ENCODE data around the gene MRPL47.

Gene MRPL47

GRCh38 chr3:179624451-179624850 lies 20.0 kb upstream of the MRPL47 start:
- Histone ChIP-seq H3K27me3 (ENCODE audit: control insufficient read depth in 1 of 2, insufficient read depth in 2 of 2, low read length in 2 of 2) (no peaks in the 10 kb centered on the region), H3K9me3 (ENCODE audit: control insufficient read depth in 1 of 2, low read length in 2 of 2) (no peaks in the 10 kb centered on the region), H3K27ac (ENCODE audit: low read depth, low read length) (no peak overlapping the region), H3K4me1 (ENCODE audit: control insufficient read depth in 1 of 2, insufficient read depth in 2 of 2, low read length in 2 of 2) (no peaks in the 10 kb centered on the region), H3K36me3 (ENCODE audit: control insufficient read depth in 1 of 2, insufficient read depth in 2 of 2, low read length in 2 of 2) (peaks cover 26 to 46% of the 10 kb centered on the region in 2 donors), H3K4me3 (ENCODE audit: low read depth in 1 of 2, low read length in 2 of 2) (no peak overlapping the region), H3K9ac (ENCODE audit: low read depth in 1 of 2, low read length in 2 of 2) (no peak overlapping the region)

GRCh38 chr3:179622023-179622422 lies 17.6 kb upstream of the MRPL47 start:
- Histone ChIP-seq H3K27me3 (ENCODE audit: control insufficient read depth in 1 of 2, insufficient read depth in 2 of 2, low read length in 2 of 2) (no peaks in the 10 kb centered on the region), H3K27ac (ENCODE audit: low read depth, low read length) (no peak overlapping the region), H3K9me3 (ENCODE audit: control insufficient read depth in 1 of 2, low read length in 2 of 2) (no peaks in the 10 kb centered on the region), H3K4me1 (ENCODE audit: control insufficient read depth in 1 of 2, insufficient read depth in 2 of 2, low read length in 2 of 2) (no peaks in the 10 kb centered on the region), H3K36me3 (ENCODE audit: control insufficient read depth in 1 of 2, insufficient read depth in 2 of 2, low read length in 2 of 2) (peaks cover 42 to 61% of the 10 kb centered on the region in 2 donors), H3K9ac (ENCODE audit: low read depth in 1 of 2, low read length in 2 of 2) (no peak overlapping the region), H3K4me3 (ENCODE audit: low read depth in 1 of 2, low read length in 2 of 2) (no peak overlapping the region)

GRCh38 chr3:179615458-179616173 lies 11.2 kb upstream of the MRPL47 start:
- no peaks in the 10 kb centered on the region for H3K9me3 ChIP-seq (ENCODE audit: control insufficient read depth in 1 of 2, low read length in 2 of 2)
- H3K27ac ChIP-seq (ENCODE audit: low read depth, low read length) = no peak overlapping the region
- H3K36me3 ChIP-seq (ENCODE audit: control insufficient read depth in 1 of 2, insufficient read depth in 2 of 2, low read length in 2 of 2) = peaks cover 22 to 32% of the 10 kb centered on the region in 2 donors
- H3K4me3 ChIP-seq (ENCODE audit: low read depth in 1 of 2, low read length in 2 of 2) = no peak overlapping the region
- H3K9ac ChIP-seq (ENCODE audit: low read depth in 1 of 2, low read length in 2 of 2) = no peak overlapping the region
- H3K4me1 ChIP-seq (ENCODE audit: control insufficient read depth in 1 of 2, insufficient read depth in 2 of 2, low read length in 2 of 2) = no peaks in the 10 kb centered on the region
- H3K27me3 ChIP-seq (ENCODE audit: control insufficient read depth in 1 of 2, insufficient read depth in 2 of 2, low read length in 2 of 2) = no peaks in the 10 kb centered on the region

GRCh38 chr3:179613807-179614206 lies 9.4 kb upstream of the MRPL47 start:
- no peak overlapping the region for H3K27ac ChIP-seq (ENCODE audit: low read depth, low read length)
- H3K27me3 ChIP-seq (ENCODE audit: control insufficient read depth in 1 of 2, insufficient read depth in 2 of 2, low read length in 2 of 2) = no peaks in the 10 kb centered on the region
- peaks cover 19 to 32% of the 10 kb centered on the region in 2 donors for H3K36me3 ChIP-seq (ENCODE audit: control insufficient read depth in 1 of 2, insufficient read depth in 2 of 2, low read length in 2 of 2)

GRCh38 chr3:179610066-179610465 lies 5.6 kb upstream of the MRPL47 start:
- Histone ChIP-seq H3K9me3 (ENCODE audit: control insufficient read depth in 1 of 2, low read length in 2 of 2) (no peaks in the 10 kb centered on the region), H3K4me3 (ENCODE audit: low read depth in 1 of 2, low read length in 2 of 2) (no peak overlapping the region), H3K27ac (ENCODE audit: low read depth, low read length) (no peak overlapping the region), H3K4me1 (ENCODE audit: control insufficient read depth in 1 of 2, insufficient read depth in 2 of 2, low read length in 2 of 2) (peaks cover 15 to 16% of the 10 kb centered on the region in 2 donors), H3K36me3 (ENCODE audit: control insufficient read depth in 1 of 2, insufficient read depth in 2 of 2, low read length in 2 of 2) (peaks cover 0 to 22% of the 10 kb centered on the region in 2 donors), H3K9ac (ENCODE audit: low read depth in 1 of 2, low read length in 2 of 2) (no peak overlapping the region), H3K27me3 (ENCODE audit: control insufficient read depth in 1 of 2, insufficient read depth in 2 of 2, low read length in 2 of 2) (no peaks in the 10 kb centered on the region)

More at GRCh38 chr3:179613807-179614206, 9.4 kb upstream of the MRPL47 start:
- Histone ChIP-seq H3K4me3 (ENCODE audit: low read depth in 1 of 2, low read length in 2 of 2) (no peak overlapping the region), H3K9ac (ENCODE audit: low read depth in 1 of 2, low read length in 2 of 2) (no peak overlapping the region), H3K9me3 (ENCODE audit: control insufficient read depth in 1 of 2, low read length in 2 of 2) (no peaks in the 10 kb centered on the region), H3K4me1 (ENCODE audit: control insufficient read depth in 1 of 2, insufficient read depth in 2 of 2, low read length in 2 of 2) (peaks cover 0 to 7% of the 10 kb centered on the region in 2 donors)

GRCh38 chr3:179608931-179609720 lies 4.7 kb upstream of the MRPL47 start:
- Histone ChIP-seq H3K4me3 (ENCODE audit: low read depth in 1 of 2, low read length in 2 of 2) (no peak overlapping the region), H3K4me1 (ENCODE audit: control insufficient read depth in 1 of 2, insufficient read depth in 2 of 2, low read length in 2 of 2) (peaks cover 15 to 16% of the 10 kb centered on the region in 2 donors), H3K27me3 (ENCODE audit: control insufficient read depth in 1 of 2, insufficient read depth in 2 of 2, low read length in 2 of 2) (no peaks in the 10 kb centered on the region), H3K36me3 (ENCODE audit: control insufficient read depth in 1 of 2, insufficient read depth in 2 of 2, low read length in 2 of 2) (peaks cover 0 to 15% of the 10 kb centered on the region in 2 donors), H3K9me3 (ENCODE audit: control insufficient read depth in 1 of 2, low read length in 2 of 2) (no peaks in the 10 kb centered on the region), H3K9ac (ENCODE audit: low read depth in 1 of 2, low read length in 2 of 2) (no peak overlapping the region), H3K27ac (ENCODE audit: low read depth, low read length) (peak overlapping the region; percentile 22)

- Histone ChIP-seq H3K4me3 (ENCODE audit: low read depth in 1 of 2, low read length in 2 of 2) (no peak overlapping the region), H3K4me1 (ENCODE audit: control insufficient read depth in 1 of 2, insufficient read depth in 2 of 2, low read length in 2 of 2) (peaks cover 20 to 26% of the 10 kb centered on the region in 2 donors), H3K36me3 (ENCODE audit: control insufficient read depth in 1 of 2, insufficient read depth in 2 of 2, low read length in 2 of 2) (peaks cover 0 to 15% of the 10 kb centered on the region in 2 donors), H3K9me3 (ENCODE audit: control insufficient read depth in 1 of 2, low read length in 2 of 2) (no peaks in the 10 kb centered on the region), H3K27me3 (ENCODE audit: control insufficient read depth in 1 of 2, insufficient read depth in 2 of 2, low read length in 2 of 2) (no peaks in the 10 kb centered on the region), H3K27ac (ENCODE audit: low read depth, low read length) (no peak overlapping the region), H3K9ac (ENCODE audit: low read depth in 1 of 2, low read length in 2 of 2) (no peak overlapping the region)
Observed at GRCh38 chr3:179606534-179607085, 2.2 kb upstream of the MRPL47 start.

- Histone ChIP-seq H3K4me3 (ENCODE audit: low read depth in 1 of 2, low read length in 2 of 2) (peak overlapping the region; percentile 98 to 99), H3K27ac (ENCODE audit: low read depth, low read length) (peak overlapping the region; percentile 55), H3K9me3 (ENCODE audit: control insufficient read depth in 1 of 2, low read length in 2 of 2) (no peaks in the 10 kb centered on the region), H3K27me3 (ENCODE audit: control insufficient read depth in 1 of 2, insufficient read depth in 2 of 2, low read length in 2 of 2) (no peaks in the 10 kb centered on the region), H3K4me1 (ENCODE audit: control insufficient read depth in 1 of 2, insufficient read depth in 2 of 2, low read length in 2 of 2) (peaks cover 19 to 20% of the 10 kb centered on the region in 2 donors), H3K9ac (ENCODE audit: low read depth in 1 of 2, low read length in 2 of 2) (peak overlapping the region; percentile 94 to 98), H3K36me3 (ENCODE audit: control insufficient read depth in 1 of 2, insufficient read depth in 2 of 2, low read length in 2 of 2) (peaks cover 4 to 37% of the 10 kb centered on the region in 2 donors)
Observed at GRCh38 chr3:179603831-179604230, 607 bp downstream of the MRPL47 start.

GRCh38 chr3:179603321-179603720 lies 1.1 kb downstream of the MRPL47 start:
- Histone ChIP-seq H3K4me1 (ENCODE audit: control insufficient read depth in 1 of 2, insufficient read depth in 2 of 2, low read length in 2 of 2) (peaks cover 19 to 20% of the 10 kb centered on the region in 2 donors), H3K36me3 (ENCODE audit: control insufficient read depth in 1 of 2, insufficient read depth in 2 of 2, low read length in 2 of 2) (peaks cover 4 to 42% of the 10 kb centered on the region in 2 donors), H3K9ac (ENCODE audit: low read depth in 1 of 2, low read length in 2 of 2) (no peak overlapping the region), H3K27ac (ENCODE audit: low read depth, low read length) (no peak overlapping the region), H3K9me3 (ENCODE audit: control insufficient read depth in 1 of 2, low read length in 2 of 2) (no peaks in the 10 kb centered on the region), H3K27me3 (ENCODE audit: control insufficient read depth in 1 of 2, insufficient read depth in 2 of 2, low read length in 2 of 2) (no peaks in the 10 kb centered on the region), H3K4me3 (ENCODE audit: low read depth in 1 of 2, low read length in 2 of 2) (peak overlapping the region; percentile 98 to 99)

GRCh38 chr3:179599531-179599930 lies 4.9 kb downstream of the MRPL47 start:
- peaks cover 16 to 67% of the 10 kb centered on the region in 2 donors for H3K36me3 ChIP-seq (ENCODE audit: control insufficient read depth in 1 of 2, insufficient read depth in 2 of 2, low read length in 2 of 2)
- no peaks in the 10 kb centered on the region for H3K9me3 ChIP-seq (ENCODE audit: control insufficient read depth in 1 of 2, low read length in 2 of 2)
- H3K27me3 ChIP-seq (ENCODE audit: control insufficient read depth in 1 of 2, insufficient read depth in 2 of 2, low read length in 2 of 2) = no peaks in the 10 kb centered on the region
- peaks cover 5 to 11% of the 10 kb centered on the region in 2 donors for H3K4me1 ChIP-seq (ENCODE audit: control insufficient read depth in 1 of 2, insufficient read depth in 2 of 2, low read length in 2 of 2)
- H3K27ac ChIP-seq (ENCODE audit: low read depth, low read length) = no peak overlapping the region
- no peak overlapping the region for H3K9ac ChIP-seq (ENCODE audit: low read depth in 1 of 2, low read length in 2 of 2)
- no peak overlapping the region for H3K4me3 ChIP-seq (ENCODE audit: low read depth in 1 of 2, low read length in 2 of 2)
